GM11168 (cell line): Measurements from ENCODE around the gene GCKR.
"Not testable (repeated sequence)": the region's sequence is repeated elsewhere in the genome, so short reads cannot be mapped to it uniquely, and the experiment has no call there.

ENCODE experiments used
- in situ Hi-C: fragments of 300-500 bp; cut with MboI; formaldehyde crosslinking; loops from one replicate; pipeline ENCODE4 v1.12.0; 2022; ENCODE audit warnings: low sequenced_read_pairs; ENCODE audit not compliant: unreplicated experiment

Gene GCKR

DNA sequence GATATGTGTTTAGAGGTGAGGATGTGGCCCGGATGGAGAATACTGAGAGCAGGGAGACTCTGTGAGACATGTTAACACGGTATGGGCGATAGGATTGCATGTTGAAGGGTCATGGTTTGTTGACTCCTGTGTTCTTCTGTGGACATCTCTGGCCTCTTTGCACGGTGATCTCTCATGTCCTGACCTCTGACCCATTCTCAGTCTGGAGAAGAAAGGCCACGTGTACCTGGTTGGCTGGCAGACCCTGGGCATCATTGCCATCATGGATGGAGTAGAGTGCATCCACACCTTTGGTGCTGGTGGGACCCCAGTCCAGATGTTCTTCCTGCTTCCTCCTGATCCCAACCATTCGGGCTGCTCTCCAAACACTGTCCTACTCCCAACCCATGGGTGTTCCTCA lies 9.9 kb downstream of the GCKR start:
- in situ Hi-C loops = no loop called here

DNA sequence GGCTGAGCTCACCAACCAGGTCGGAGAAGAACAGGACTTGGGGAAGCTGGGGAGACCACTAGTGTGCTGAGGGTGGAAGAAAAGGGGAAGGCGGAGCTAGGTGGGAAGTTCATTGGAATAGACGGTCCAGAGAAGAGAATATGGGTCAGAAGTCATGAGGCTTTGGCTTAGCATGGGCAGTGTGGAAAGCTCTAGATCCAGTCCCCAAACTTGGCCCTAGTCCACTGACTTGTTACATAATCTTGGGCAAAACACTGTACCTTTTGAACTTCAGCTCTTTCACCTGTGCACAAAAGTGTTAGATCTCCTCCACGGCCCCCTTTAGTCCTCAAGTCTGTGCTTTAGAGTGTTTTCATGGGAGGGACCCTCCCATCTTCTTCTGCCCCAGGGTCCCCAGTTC lies 10.7 kb downstream of the GCKR start:
- in situ Hi-C loops = no loop called here

DNA sequence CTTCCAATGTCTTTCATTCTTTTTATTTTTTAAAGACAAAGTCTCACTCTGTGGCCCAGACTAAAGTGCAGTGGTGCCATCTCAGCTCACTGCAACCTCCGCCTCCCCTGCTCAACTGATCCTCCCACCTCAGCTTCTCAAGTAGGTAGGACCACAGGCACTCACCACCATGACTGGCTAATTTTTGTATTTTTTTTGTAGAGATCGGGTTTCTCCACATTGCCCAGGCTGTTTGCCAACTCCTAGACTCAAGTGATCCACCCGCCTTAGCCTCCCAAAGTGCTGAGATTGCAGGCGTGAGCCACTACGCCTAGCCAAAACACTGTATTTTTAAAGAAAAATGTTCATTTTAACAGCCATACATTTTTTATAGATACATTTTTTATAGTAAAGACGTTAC lies 12.7 kb downstream of the GCKR start:
- in situ Hi-C loops = no loop called here

DNA sequence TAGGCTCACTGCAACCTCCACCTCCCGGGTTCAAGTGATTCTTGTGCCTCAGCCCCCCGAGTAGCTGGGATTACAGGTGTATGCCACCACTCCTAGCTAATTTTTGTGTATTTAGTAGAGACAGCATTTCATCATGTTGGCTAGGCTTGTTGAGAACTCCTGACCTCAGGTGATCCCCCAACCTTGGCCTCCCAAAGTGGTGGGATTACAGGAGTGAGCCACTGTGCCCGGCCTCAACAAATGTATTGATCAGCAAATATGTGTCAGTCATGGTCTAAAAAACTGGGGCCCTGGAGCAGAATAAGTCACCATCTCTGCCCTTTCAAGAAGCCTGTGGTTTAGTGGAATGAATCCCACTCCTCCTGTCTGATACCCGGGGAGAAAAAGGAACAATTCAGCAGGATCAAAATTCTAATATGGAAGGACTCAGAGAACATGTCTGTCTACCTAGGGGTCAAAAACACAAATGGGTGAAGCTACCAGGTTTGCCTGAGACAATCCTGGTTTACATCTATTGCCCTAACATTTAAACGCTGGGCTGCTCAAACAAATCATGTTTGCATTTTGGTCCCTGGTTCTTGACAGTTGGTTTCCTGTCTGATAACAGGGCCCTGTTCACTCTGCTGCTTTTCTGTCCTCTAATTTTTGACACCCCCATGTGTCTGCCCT lies 21.6 kb downstream of the GCKR start:
- in situ Hi-C loops = no loop called here

DNA sequence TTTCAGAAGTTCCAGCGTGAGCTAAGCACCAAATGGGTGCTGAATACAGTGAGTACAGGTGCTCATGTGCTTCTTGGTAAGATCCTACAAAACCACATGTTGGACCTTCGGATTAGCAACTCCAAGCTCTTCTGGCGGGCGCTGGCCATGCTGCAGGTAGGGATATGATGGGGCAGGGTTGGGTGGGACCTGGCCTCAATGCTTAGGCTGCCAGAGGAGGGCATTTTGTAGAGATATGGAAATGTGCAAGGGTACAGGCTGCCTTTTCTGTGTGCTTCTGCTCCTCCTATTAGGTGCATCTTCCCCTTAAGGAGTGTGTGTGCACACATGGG lies 22.1 kb downstream of the GCKR start:
- in situ Hi-C loops = no loop called here

DNA sequence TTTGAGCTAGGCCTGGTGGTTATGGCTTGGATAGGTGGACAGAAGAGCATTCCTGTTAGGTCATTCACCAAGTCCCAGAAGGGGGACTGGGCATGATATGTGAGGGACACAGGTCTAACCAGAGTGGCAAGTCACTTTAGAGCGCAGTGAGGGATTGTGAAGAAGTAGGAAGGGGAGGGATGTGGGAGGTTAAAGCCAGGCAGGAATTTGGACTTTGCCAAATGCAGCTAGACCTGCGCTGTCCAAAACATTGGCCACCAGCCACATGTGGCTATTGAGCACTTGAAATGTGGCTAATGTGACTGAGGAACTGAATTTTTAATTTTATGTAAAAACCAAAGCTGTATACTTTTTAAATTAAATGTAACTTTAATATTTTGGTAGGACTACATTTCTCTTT lies 23.7 kb downstream of the GCKR start:
- in situ Hi-C loops = no loop called here

DNA sequence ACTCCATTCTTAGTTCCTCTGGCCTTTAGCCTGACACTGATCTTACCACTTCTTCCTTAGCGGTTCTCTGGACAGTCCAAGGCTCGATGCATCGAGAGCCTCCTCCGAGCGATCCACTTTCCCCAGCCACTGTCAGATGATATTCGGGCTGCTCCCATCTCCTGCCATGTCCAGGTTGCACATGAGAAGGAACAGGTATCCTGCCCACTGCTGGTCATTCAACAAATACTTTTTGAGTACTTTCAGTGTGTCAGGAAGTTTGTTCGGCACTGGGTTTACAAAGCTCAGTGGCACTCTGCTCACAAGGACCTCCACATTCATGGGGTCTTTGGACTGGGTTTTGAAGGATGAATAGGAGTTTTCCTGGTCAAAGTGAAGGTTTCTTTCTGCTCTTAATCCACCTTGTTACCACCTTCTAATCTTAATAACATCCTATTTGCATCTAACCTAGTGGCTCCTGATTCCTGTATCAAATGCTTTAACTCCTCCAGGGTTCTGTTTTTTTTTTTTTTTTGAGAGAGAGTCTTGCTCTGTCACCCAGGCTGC lies 25.8 kb downstream of the GCKR start:
- in situ Hi-C loops = no loop called here

DNA sequence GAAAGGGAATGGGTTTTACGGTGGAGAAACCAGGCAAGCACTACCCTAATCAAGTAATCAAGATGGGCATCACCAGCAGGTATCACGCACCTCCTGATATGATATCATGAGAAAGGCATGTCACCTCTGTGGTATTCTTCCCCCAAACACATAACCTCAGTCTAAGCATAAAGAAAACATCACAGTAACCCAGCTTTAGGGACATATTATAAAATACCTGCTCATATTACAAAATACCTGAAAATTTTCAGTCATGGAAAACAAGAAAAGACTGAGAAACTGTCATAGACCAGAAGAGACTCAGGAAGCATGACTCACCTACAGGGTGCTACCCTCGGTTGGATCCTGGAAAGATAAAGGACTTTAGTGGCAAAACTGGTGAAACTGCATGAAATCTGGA lies 30.5 kb downstream of the GCKR start:
- in situ Hi-C loops = no loop called here

DNA sequence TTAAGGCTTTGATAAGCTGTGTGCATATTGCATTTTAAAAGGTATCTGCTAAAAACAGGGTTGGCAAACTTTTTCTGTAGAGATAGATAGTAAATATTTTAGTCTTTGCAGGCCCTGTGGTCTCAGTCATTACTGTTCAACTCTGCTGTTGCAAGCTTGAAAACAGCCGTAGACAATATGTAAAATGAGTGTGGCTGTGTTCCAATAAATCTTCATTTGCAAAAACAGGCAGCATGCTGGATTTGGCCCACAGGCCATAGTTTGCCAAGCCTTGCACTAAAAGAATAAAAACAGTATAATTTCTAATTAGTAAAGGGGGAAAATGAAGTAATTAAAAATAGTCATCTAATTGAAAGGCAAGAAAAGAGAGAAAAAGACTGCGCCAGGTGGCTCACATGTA lies 35.3 kb downstream of the GCKR start:
- in situ Hi-C loops = no loop called here

DNA sequence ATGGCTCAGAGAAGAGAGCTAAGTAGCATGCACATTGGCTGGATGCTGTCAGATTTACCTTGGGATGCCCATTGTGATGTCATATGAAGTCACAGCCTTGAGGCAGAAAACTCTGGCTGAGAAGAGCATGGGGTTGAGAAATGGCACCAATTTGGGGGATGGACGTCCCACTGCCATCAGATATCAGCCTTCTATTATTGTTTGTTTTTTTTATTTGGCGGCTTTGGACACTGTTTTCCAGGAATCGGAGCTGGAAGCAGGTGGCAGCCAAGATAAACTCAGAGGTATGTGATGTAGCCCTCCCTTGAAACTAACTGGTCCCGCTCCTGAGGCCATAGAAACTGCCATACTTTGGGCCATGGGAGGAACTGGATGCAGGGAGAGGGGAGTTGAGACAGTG lies 40.6 kb downstream of the GCKR start:
- in situ Hi-C loops = no loop called here

DNA sequence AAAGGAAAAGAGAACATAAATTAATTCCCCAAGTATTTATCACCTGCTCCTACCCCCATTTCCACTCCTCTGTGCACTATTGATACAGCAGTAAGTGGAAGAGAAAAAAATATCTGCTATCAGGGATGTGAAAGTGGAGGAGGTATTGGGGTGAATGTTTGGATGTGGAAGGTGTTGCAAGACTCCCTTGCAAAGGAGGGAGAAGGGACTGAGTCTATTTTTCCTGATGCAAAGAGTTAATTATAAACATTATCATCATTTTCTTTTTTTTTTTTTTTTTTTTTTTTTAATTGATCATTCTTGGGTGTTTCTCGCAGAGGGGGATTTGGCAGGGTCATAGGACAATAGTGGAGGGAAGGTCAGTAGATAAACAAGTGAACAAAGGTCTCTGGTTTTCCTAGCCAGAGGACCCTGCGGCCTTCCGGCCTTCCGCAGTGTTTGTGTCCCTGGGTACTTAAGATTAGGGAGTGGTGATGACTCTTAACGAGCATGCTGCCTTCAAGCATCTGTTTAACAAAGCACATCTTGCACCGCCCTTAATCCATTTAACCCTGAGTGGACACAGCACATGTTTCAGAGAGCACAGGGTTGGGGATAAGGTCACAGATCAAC lies 42.3 kb downstream of the GCKR start:
- in situ Hi-C loops = not testable (repeated sequence)

DNA sequence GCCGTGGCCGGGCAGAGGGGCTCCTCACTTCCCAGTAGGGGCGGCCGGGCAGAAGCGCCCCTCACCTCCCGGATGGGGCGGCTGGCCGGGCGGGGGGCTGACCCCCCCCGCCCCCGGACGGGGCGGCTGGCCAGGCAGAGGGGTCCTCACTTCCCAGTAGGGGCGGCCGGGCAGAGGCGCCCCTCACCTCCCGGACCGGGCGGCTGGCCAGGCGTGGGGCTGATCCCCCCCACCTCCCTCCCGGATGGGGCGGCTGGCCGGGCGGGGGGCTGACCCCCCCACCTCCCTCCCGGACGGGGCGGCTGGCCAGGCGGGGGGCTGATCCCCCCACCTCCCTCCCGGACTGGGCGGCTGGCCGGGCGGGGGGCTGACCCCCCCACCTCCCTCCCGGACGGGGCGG lies 43.0 kb downstream of the GCKR start:
- in situ Hi-C loops = not testable (repeated sequence)

DNA sequence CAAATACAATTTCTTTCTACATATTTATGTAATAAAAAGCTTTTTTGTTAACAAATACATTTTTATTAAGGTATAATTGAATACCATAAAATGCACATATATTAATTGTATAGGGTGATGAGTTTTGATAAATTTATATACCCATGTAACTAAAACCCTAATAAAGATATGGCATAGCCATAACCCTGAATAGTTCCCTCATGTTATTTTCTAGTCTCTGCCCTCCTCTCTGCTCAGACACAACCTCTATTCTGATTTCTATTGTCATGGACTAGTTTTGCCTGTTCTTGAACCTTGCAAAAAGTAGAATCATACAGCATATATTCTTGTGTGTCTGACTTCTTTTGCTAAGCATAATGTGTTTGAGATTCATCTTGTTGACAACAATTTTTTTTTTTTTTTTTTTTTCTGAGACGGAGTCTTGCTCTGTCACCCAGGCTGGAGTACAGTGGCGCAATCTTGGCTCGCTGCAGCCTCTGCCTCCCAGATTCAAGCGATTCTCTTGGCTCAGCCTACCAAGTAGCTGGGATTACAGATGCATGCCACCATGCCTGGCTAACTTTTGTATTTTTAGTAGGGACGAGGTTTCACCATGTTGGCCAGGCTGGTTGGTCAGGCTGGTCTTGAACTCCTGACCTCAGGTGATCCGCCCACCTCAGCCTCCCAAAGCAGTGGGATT lies 47.6 kb downstream of the GCKR start:
- in situ Hi-C loops = no loop called here

DNA sequence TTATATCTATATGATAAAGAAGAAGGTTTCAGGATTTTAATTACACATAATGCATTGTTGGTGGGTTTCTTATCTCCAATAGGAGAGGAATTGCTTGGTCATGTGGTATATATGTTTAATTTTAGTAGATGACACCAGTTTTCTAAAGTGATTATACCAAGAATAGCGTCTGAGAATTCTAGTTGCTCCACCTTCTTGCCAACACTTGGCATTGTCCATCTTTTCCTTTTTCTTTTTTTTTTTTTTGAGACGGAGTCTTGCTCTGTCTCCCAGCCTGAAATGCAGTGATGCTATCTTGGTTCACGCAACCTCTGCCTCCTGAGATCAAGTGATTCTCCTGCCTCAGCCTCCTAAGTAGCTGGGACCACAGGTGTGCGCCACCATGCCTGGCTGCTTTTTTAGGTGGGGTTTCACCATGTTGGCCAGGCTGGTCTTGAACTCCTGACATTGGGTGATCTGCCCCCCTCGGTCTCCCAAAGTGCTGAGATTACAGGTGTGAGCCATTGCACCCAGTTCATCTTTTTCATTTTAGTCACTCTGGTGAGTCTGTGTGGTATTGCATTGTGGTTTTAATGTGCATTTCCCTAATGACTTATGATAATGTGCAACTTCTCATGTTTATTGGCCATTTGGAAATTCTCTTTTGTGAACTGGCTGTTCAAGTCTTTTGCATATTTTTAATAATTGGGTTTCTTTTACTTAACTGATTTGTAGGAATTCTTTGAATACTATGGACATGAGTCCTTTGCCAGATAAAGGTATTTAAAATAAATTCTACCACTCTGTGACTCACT lies 48.9 kb downstream of the GCKR start:
- in situ Hi-C loops = no loop called here

DNA sequence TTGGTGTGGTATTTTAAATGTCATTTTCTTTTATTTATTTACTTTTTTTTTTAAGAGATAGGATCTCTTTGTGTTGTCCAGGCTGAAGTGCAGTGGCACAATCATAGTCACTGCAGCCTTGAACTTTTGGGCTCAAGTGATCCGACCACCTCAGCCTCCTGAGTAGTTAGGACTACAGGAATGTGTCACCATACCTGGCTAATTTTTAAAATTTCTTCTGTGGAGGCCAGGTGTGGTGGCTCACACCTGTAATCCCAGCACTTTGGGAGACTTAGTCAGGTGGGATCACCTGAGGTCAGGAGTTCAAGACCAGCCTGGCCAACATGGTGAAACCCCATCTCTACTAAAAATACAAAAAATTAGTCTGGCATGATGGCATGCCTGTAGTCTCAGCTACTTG lies 52.7 kb downstream of the GCKR start:
- in situ Hi-C loops = no loop called here

DNA sequence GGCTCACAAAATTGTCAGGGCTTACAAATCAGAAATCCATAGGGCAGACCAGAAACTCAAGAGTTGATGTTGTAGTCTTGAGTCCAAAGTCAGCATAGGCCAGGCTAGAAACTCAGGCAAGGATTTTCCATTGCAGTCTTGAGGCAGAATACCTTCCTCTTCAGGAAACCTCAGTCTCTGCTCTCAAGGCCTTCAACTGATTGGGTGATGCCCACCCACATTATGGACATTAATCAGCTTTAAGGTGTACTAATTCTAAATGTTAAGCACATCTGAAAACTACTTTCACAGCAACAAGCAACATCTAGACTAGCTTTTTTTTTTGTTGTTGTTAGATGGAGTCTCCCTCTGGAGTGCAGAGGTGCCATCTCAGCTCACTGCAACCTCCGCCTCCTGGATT lies 54.9 kb downstream of the GCKR start:
- in situ Hi-C loops = no loop called here

DNA sequence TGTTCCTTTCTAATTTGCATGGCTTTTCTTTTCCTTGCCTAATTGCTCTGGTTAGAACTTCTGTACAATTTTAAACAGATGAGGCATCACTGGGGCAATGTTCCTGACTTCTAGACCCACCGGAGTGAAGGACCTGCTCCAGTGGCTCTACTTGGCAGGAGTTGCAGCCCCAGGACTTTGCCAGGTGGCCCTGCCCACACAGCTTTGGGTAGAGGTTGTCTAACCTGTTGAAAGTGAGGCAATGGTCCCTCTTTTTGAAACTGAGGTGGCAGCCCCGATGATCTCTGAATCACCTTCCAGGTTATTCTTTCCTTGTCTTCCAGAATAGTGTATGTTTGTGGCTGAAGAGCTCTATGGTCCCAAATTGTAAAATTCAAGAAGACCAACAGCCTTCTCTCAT lies 56.3 kb downstream of the GCKR start:
- in situ Hi-C loops = no loop called here

DNA sequence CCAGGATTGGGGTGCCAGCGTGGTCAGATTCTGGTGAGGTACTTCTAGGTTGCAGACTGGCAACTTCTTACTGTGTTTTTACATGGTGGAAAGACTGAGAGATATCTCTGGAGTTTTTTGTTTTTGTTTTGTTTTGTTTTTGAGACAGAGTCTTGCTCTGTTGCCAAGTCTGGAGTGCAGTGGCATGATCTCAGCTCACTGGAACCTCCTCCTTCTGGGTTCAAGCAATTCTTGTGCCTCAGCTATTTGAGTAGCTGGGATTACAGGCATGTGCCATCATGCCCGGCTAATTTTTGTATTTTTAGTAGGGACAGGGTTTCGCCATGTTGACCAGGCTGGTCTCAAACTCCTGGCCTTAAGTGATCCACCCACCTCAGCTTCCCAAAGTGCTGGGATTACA lies 57.8 kb downstream of the GCKR start:
- in situ Hi-C loops = not testable (repeated sequence)

DNA sequence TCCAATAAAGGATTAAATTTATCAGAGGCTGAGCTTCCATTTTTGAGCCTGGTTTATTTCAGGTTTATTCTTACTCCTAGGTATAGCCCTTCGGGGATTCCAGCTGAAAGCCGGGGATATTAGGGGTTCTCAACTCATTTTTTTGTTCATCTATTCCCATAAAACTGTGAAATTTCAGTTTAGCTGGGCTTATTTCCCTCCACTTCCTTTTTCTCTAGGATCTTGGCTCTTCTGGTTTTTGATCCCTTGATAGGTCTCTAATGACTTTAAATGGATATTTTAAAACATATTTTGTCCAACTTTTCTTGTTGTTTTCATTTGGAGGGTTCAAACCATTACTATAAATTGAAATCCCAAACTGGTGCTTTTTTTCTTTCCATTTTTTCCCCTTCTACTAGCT lies 62.6 kb downstream of the GCKR start:
- in situ Hi-C loops = no loop called here

DNA sequence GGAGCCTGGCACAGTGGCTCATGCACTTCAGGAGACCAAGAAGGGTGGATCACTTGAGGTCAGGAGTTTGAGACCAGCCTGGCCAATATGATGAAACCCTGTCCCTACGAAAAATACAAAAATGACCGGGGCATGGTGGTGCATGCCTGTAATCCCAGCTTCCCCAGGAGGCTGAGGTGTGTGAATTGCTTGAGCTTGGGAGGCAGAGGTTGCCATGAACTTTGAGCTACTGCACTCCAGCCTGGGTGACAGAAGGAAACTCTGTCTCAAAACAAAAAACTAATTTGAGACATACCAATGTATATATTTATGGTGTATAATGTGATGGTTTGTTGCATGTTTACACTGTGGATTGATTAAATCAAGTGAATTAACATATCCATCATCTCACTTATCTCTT lies 64.4 kb downstream of the GCKR start:
- in situ Hi-C loops = no loop called here

DNA sequence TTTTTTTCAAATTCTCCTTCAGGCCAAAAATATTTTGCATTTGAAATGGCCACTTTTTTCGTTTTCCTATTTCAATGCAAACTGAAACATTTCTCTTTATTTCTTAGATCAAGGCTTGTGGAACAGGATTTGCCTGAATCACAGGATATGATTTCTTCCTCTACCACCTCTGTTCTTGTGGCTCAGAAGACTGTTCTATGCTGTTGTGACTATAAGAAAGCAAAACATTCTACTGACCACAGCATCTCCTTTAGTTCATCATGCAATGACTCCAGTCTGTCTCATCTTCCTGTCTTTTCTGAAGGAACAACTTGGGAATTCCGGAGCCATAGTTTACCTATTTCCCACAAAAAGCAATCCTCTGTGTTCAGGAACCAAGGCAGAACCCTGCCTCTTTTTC lies 70.0 kb downstream of the GCKR start:
- in situ Hi-C loops = no loop called here
